K562 (cell line): ENCODE data around the gene ITGAX.

Experiments
- AFF4 ChIP-seq: sonication (generic); formaldehyde crosslinking; IDR thresholded peaks from 2 replicates; pipeline ENCODE4 v1.8.0; 2023; ENCODE audit warnings: mild to moderate bottlenecking, missing genetic modification reagents
- CTCF ChIP-seq, 3 experiments: IDR thresholded peaks in 2 of 3; conservative IDR thresholded peaks in 1 of 3; 2 replicates each; pipeline ENCODE4 v1.5.1; 2011 to 2012; ENCODE audit warnings: low read length in 3 of 3, mild to moderate bottlenecking in 3 of 3, control low read depth in 2 of 3, improper control_type of control experiment in 1 of 3, inconsistent platforms in 1 of 3, low read depth in 1 of 3, mixed read lengths in 1 of 3, moderate library complexity in 1 of 3; ENCODE audit not compliant: insufficient read depth in 2 of 3
- E2F4 ChIP-seq: sonication (generic); formaldehyde crosslinking; IDR thresholded peaks from 2 replicates; pipeline ENCODE4 v1.8.0; 2022; ENCODE audit warnings: mild to moderate bottlenecking, low read depth, missing genetic modification reagents
- HDAC3 ChIP-seq: fragments of 450-650 bp; IDR thresholded peaks from 2 replicates; pipeline ENCODE4 v1.6.1; 2018; ENCODE audit warnings: borderline replicate concordance, mild to moderate bottlenecking, moderate library complexity; ENCODE audit not compliant: partially characterized antibody
- IRF1 ChIP-seq: sonication (generic); formaldehyde crosslinking; IDR thresholded peaks from 2 replicates; pipeline ENCODE4 v1.8.0; 2022; ENCODE audit warnings: missing genetic modification reagents, mild to moderate bottlenecking, borderline replicate concordance
- NKRF ChIP-seq: fragments of 450-650 bp; IDR thresholded peaks from 2 replicates; pipeline ENCODE4 v1.6.1; 2016; ENCODE audit warnings: borderline replicate concordance
- NRF1 ChIP-seq, 2 experiments: fragments of 450-650 bp; IDR thresholded peaks in 1 of 2; conservative IDR thresholded peaks in 1 of 2; 2 replicates each; pipeline ENCODE4 v1.6.1; 2014; ENCODE audit warnings: mild to moderate bottlenecking in 2 of 2
- POLR2A ChIP-seq: fragments of 450-650 bp; conservative IDR thresholded peaks from 2 replicates; pipeline ENCODE4 v1.6.1; 2016
- POLR2AphosphoS5 ChIP-seq: IDR thresholded peaks from 2 replicates; pipeline ENCODE4 v1.6.1; 2011; ENCODE audit warnings: mild to moderate bottlenecking, low read depth, low read length, moderate library complexity; ENCODE audit not compliant: control insufficient read depth, insufficient read depth
- RNF2 ChIP-seq: sonication (generic); IDR thresholded peaks from 2 replicates; pipeline ENCODE4 v1.6.1; 2016
- SRF ChIP-seq, 2 experiments: fragments of 250-450, 450-650 bp in 1 of 2; sonication (Bioruptor Pico) in 1 of 2; sonication (generic) in 1 of 2; formaldehyde crosslinking; IDR thresholded peaks; 2 replicates each; pipeline versions ENCODE4 v1.5.0 to v1.5.1; 2020 to 2022; ENCODE audit warnings: mild to moderate bottlenecking in 1 of 2, missing genetic modification reagents in 1 of 2
- STAT5B ChIP-seq: fragments of 250-450 bp; sonication (Bioruptor Pico); IDR thresholded peaks from 2 replicates; pipeline ENCODE4 v1.8.0; 2021; ENCODE audit warnings: mild to moderate bottlenecking, inconsistent platforms
- ZKSCAN3 ChIP-seq: fragments of 250-450 bp; sonication (Bioruptor Pico); IDR thresholded peaks from 2 replicates; pipeline ENCODE4 v1.4.0; 2020
- ZNF12 ChIP-seq: sonication (generic); formaldehyde crosslinking; IDR thresholded peaks from 2 replicates; pipeline ENCODE4 v1.4.0; 2020; ENCODE audit warnings: mild to moderate bottlenecking, missing genetic modification reagents

GRCh38 chr16:31416371-31416770 lies 61.4 kb downstream of the ITGAX start:
- TF ChIP-seq POLR2A (no peak), ZKSCAN3 (CRISPR knock-in tag) (no peak), AFF4 (CRISPR knock-in tag) (no peak), CTCF (IDR thresholded peaks at IDR 0.05 in 2 of 3, conservative IDR thresholded peaks at IDR 0.05 in 1 of 3; ENCODE audit: insufficient read depth in 2 of 3, low read depth in 1 of 3, low read length in 3 of 3) (no peak), STAT5B (CRISPR knock-in tag) (no peak), POLR2AphosphoS5 (no peak), SRF (CRISPR knock-in tag; IDR thresholded peaks at IDR 0.05) (no peak), NKRF (no peak), ZNF12 (CRISPR knock-in tag) (no peak), NRF1 (conservative IDR thresholded peaks at IDR 0.05 in 1 of 2, IDR thresholded peaks at IDR 0.05 in 1 of 2) (no peak), E2F4 (CRISPR knock-in tag) (no peak), IRF1 (CRISPR knock-in tag) (no peak), RNF2 (no peak), HDAC3 (no peak)
